GM12892 (cell line): Measurements from ENCODE around the gene TANGO2.

Source experiments
- POLR2A ChIP-seq: IDR thresholded peaks from 2 replicates; pipeline ENCODE4 v1.6.1; 2011; ENCODE audit warnings: low read depth, low read length, control low read depth
- POLR2AphosphoS5 ChIP-seq: IDR thresholded peaks from 2 replicates; pipeline ENCODE4 v1.6.1; 2011; ENCODE audit warnings: low read depth, low read length, control low read depth
- TAF1 ChIP-seq: IDR thresholded peaks from 2 replicates; pipeline ENCODE4 v1.6.1; 2011; ENCODE audit warnings: low read depth, mild to moderate bottlenecking, control low read depth, low read length, borderline replicate concordance

GRCh38 chr22:20044495-20045151, 23.7 kb downstream of the TANGO2 start:
- no peak for TF ChIP-seq POLR2AphosphoS5
- TF ChIP-seq POLR2A = no peak
- no peak for TF ChIP-seq TAF1
